Fibroblast of lung (primary cell): ENCODE measurements around the gene PNMA8B.

Source experiments
- EZH2 ChIP-seq: IDR thresholded peaks from 2 replicates; pipeline ENCODE4 v1.5.1; 2012; ENCODE audit warnings: low read length, control low read depth, mild to moderate bottlenecking; ENCODE audit errors: missing control alignments
- TF ChIP-seq, protein P1 (sequence below), 2 donors: IDR thresholded peaks in 1 of 2; conservative IDR thresholded peaks in 1 of 2; 1 replicate in 1 of 2; 2 replicates in 1 of 2; pipeline ENCODE4 v1.5.1; 2011 to 2012; ENCODE audit warnings: low read length in 2 of 2, control low read depth in 1 of 2, inconsistent platforms in 1 of 2, low read depth in 1 of 2, mild to moderate bottlenecking in 1 of 2

DNA sequence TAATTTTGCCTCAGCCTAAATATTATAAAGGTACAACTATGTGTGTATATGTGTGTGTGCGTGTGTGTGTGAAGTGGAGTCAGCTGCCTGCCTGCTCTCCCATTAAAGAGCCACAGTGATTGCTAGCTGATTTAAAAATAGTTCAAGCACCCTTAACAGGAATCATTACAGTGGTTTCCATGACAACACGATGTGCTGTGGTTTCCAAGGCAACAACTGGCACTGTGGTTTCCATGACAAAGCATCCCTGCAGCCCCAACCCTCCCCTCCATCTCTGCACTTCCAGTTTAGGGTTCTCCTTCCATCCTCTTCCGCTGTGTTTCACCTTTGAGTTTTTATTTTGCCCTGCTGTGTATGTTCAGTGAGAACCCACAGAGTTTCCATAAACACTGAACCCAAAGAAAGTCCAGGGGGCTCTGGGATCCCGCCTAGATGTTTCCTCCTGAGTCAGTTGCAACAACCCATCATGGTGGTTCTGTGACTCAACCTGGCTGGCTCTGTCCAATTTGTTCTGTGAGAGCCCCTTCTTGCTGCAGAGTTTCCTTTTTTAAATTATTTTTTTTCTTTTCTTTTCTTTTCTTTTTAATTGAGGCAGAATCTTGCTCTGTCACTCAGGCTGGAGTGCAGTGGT, 17.2 kb downstream of the PNMA8B start:
- TF ChIP-seq, protein P1, sequence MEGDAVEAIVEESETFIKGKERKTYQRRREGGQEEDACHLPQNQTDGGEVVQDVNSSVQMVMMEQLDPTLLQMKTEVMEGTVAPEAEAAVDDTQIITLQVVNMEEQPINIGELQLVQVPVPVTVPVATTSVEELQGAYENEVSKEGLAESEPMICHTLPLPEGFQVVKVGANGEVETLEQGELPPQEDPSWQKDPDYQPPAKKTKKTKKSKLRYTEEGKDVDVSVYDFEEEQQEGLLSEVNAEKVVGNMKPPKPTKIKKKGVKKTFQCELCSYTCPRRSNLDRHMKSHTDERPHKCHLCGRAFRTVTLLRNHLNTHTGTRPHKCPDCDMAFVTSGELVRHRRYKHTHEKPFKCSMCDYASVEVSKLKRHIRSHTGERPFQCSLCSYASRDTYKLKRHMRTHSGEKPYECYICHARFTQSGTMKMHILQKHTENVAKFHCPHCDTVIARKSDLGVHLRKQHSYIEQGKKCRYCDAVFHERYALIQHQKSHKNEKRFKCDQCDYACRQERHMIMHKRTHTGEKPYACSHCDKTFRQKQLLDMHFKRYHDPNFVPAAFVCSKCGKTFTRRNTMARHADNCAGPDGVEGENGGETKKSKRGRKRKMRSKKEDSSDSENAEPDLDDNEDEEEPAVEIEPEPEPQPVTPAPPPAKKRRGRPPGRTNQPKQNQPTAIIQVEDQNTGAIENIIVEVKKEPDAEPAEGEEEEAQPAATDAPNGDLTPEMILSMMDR (conservative IDR thresholded peaks at IDR 0.05 in 1 of 2, IDR thresholded peaks at IDR 0.05 in 1 of 2; ENCODE audit: low read depth in 1 of 2, low read length in 2 of 2), result no peak
- TF ChIP-seq EZH2, result no peak
